Hepatocyte (in vitro differentiated cells): ENCODE data around the gene PYY.

Source experiments
- EZH2 ChIP-seq: fragments of 200-600 bp; sonication (generic); IDR thresholded peaks from 2 replicates; pipeline ENCODE4 v1.6.1; 2016; ENCODE audit warnings: antibody characterized with exemption, mild to moderate bottlenecking, borderline replicate concordance
- TF ChIP-seq, protein P1 (sequence below): fragments of 200-600 bp; sonication (generic); IDR thresholded peaks from 2 replicates; pipeline ENCODE4 v1.5.1; 2016; ENCODE audit warnings: antibody characterized with exemption, mild to moderate bottlenecking; ENCODE audit not compliant: poor library complexity

DNA sequence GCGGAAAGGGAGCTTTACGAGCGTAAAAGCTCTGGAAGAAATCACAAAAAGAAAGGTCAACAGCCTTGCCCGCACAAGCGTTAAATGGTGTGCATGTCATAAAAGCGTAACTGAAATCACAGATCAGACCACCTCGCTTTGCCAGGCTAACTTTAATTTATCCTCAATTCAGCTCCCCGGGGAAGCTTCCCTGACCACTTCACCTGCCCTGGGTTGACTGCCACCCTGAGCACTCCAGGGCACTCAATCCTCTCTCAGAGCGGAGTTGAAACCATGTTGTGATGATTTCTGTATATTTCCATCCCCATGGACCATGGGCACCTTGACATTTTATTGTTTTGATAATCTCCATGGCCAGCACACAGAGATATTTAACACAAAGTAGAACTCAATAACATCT, 34.6 kb upstream of the PYY start:
- TF ChIP-seq, protein P1, sequence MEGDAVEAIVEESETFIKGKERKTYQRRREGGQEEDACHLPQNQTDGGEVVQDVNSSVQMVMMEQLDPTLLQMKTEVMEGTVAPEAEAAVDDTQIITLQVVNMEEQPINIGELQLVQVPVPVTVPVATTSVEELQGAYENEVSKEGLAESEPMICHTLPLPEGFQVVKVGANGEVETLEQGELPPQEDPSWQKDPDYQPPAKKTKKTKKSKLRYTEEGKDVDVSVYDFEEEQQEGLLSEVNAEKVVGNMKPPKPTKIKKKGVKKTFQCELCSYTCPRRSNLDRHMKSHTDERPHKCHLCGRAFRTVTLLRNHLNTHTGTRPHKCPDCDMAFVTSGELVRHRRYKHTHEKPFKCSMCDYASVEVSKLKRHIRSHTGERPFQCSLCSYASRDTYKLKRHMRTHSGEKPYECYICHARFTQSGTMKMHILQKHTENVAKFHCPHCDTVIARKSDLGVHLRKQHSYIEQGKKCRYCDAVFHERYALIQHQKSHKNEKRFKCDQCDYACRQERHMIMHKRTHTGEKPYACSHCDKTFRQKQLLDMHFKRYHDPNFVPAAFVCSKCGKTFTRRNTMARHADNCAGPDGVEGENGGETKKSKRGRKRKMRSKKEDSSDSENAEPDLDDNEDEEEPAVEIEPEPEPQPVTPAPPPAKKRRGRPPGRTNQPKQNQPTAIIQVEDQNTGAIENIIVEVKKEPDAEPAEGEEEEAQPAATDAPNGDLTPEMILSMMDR: no peak
- no peak for TF ChIP-seq EZH2
